ENCODE measurements around the gene YES1. TPM values are rescaled to one million over a fixed set of nuclear protein-coding genes. Genes with fewer than 3 reads are reported as not detected.
A peak's percentile ranks its signal among the peaks of the same experiment; 100 is the strongest.
"Not testable (repeated sequence)": the region's sequence is repeated elsewhere in the genome, so short reads cannot be mapped to it uniquely, and the experiment has no call there.

The YES1 gene
- polyA plus RNA-seq, 4 donors, result 35.9 to 47.1 (median 39.8) TPM

- DNase-seq (peak in 1 of 2 donors; percentile 51), FAIRE-seq (no peak)
- Histone ChIP-seq H3K27me3 (ENCODE audit: control insufficient read depth in 3 of 3, insufficient read depth in 3 of 3, low read length in 3 of 3) (no peaks in the 10 kb centered on the region), H3K9me3 (ENCODE audit: control insufficient read depth in 2 of 2, insufficient read depth in 1 of 2, low read depth in 1 of 2, low read length in 1 of 2) (no peaks in the 10 kb centered on the region), H3K4me3 (ENCODE audit: low read depth in 1 of 3, low read length in 3 of 3) (no peak overlapping the region), H3K36me3 (ENCODE audit: control insufficient read depth in 3 of 3, insufficient read depth in 2 of 3, low read depth in 1 of 3, low read length in 3 of 3) (peaks cover 0 to 75% (median 4%) of the 10 kb centered on the region in 3 donors), H3K4me1 (ENCODE audit: control insufficient read depth in 3 of 3, insufficient read depth in 2 of 3, low read depth in 1 of 3, low read length in 2 of 3) (peaks cover 0 to 58% (median 0%) of the 10 kb centered on the region in 3 donors), H3K27ac (ENCODE audit: low read depth in 1 of 3, low read length in 2 of 3) (peak overlapping the region in 1 of 3 donors; percentile 42)
- WGBS, 3 donors, result 88 to 89% (median 89%) methylated on average over 3 of the region's 3 CpGs
These were observed 126.6 kb downstream of the YES1 start for GRCh38 chr18:685438-685837.

- no peak for DNase-seq
- Histone ChIP-seq H3K27ac (ENCODE audit: low read depth in 1 of 3, low read length in 2 of 3) (peak overlapping the region in 1 of 3 donors; percentile 90), H3K27me3 (ENCODE audit: control insufficient read depth in 3 of 3, insufficient read depth in 3 of 3, low read length in 3 of 3) (no peaks in the 10 kb centered on the region), H3K4me1 (ENCODE audit: control insufficient read depth in 3 of 3, insufficient read depth in 2 of 3, low read depth in 1 of 3, low read length in 2 of 3) (peaks cover 0 to 75% (median 0%) of the 10 kb centered on the region in 3 donors), H3K9me3 (ENCODE audit: control insufficient read depth in 2 of 2, insufficient read depth in 1 of 2, low read depth in 1 of 2, low read length in 1 of 2) (no peaks in the 10 kb centered on the region), H3K36me3 (ENCODE audit: control insufficient read depth in 3 of 3, insufficient read depth in 2 of 3, low read depth in 1 of 3, low read length in 3 of 3) (peaks cover 0 to 75% (median 7%) of the 10 kb centered on the region in 3 donors), H3K4me3 (ENCODE audit: low read depth in 1 of 3, low read length in 3 of 3) (no peak overlapping the region)
- WGBS, 3 donors, result 52 to 76% (median 70%) methylated on average over 5 of the region's 5 CpGs
- no peak for FAIRE-seq
These were observed 128.5 kb downstream of the YES1 start for GRCh38 chr18:683531-683930.

GRCh38 chr18:682833-683232, 129.2 kb downstream of the YES1 start:
- Histone ChIP-seq H3K4me3 (ENCODE audit: low read depth in 1 of 3, low read length in 3 of 3) (no peak overlapping the region), H3K36me3 (ENCODE audit: control insufficient read depth in 3 of 3, insufficient read depth in 2 of 3, low read depth in 1 of 3, low read length in 3 of 3) (peaks cover 1 to 77% (median 7%) of the 10 kb centered on the region in 3 donors), H3K27me3 (ENCODE audit: control insufficient read depth in 3 of 3, insufficient read depth in 3 of 3, low read length in 3 of 3) (no peaks in the 10 kb centered on the region), H3K4me1 (ENCODE audit: control insufficient read depth in 3 of 3, insufficient read depth in 2 of 3, low read depth in 1 of 3, low read length in 2 of 3) (peaks cover 0 to 76% (median 0%) of the 10 kb centered on the region in 3 donors), H3K27ac (ENCODE audit: low read depth in 1 of 3, low read length in 2 of 3) (peak overlapping the region in 1 of 3 donors; percentile 90), H3K9me3 (ENCODE audit: control insufficient read depth in 2 of 2, insufficient read depth in 1 of 2, low read depth in 1 of 2, low read length in 1 of 2) (no peaks in the 10 kb centered on the region)
- no peak for FAIRE-seq
- DNase-seq, result peak in 1 of 2 donors; percentile 64

DNA sequence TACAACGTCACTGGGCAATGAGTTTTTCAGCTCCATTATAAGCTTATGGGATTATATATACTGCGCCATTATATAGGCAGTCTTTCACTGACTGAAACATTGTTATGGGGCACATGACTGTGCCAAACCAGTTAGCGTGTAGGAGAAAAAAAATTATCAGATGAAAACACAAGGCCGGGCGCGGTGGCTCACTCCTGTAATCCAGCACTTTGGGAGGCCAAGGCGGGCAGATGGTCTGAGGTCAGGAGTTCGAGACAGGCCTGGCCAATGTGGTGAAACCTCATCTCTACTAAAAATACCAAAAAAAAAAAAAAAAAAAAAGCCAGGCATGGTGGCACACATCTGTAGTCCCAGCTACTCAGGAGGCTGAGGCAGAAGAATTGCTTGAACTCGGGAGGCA, 129.6 kb downstream of the YES1 start:
- H3K9me3 ChIP-seq (ENCODE audit: control insufficient read depth in 2 of 2, insufficient read depth in 1 of 2, low read depth in 1 of 2, low read length in 1 of 2); H3K4me3 ChIP-seq (ENCODE audit: low read depth in 1 of 3, low read length in 3 of 3); FAIRE-seq; DNase-seq; H3K27me3 ChIP-seq (ENCODE audit: control insufficient read depth in 3 of 3, insufficient read depth in 3 of 3, low read length in 3 of 3): not testable (repeated sequence)
- H3K27ac ChIP-seq (ENCODE audit: low read depth in 1 of 3, low read length in 2 of 3), result peak overlapping the region in 1 of 3 donors; percentile 32
- 73 to 80% (median 78%) methylated on average over 9 of the region's 9 CpGs for WGBS, 3 donors
- H3K36me3 ChIP-seq (ENCODE audit: control insufficient read depth in 3 of 3, insufficient read depth in 2 of 3, low read depth in 1 of 3, low read length in 3 of 3), result peaks cover 4 to 77% (median 7%) of the 10 kb centered on the region in 3 donors
- peaks cover 0 to 77% (median 0%) of the 10 kb centered on the region in 3 donors for H3K4me1 ChIP-seq (ENCODE audit: control insufficient read depth in 3 of 3, insufficient read depth in 2 of 3, low read depth in 1 of 3, low read length in 2 of 3)

GRCh38 chr18:681985-682384, 130.1 kb downstream of the YES1 start:
- FAIRE-seq, result no peak
- H3K27me3 ChIP-seq (ENCODE audit: control insufficient read depth in 3 of 3, insufficient read depth in 3 of 3, low read length in 3 of 3), result no peaks in the 10 kb centered on the region
- DNase-seq, result peak in 1 of 2 donors; percentile 27
- no peaks in the 10 kb centered on the region for H3K9me3 ChIP-seq (ENCODE audit: control insufficient read depth in 2 of 2, insufficient read depth in 1 of 2, low read depth in 1 of 2, low read length in 1 of 2)
- peaks cover 4 to 76% (median 4%) of the 10 kb centered on the region in 3 donors for H3K36me3 ChIP-seq (ENCODE audit: control insufficient read depth in 3 of 3, insufficient read depth in 2 of 3, low read depth in 1 of 3, low read length in 3 of 3)
- no peak overlapping the region for H3K4me3 ChIP-seq (ENCODE audit: low read depth in 1 of 3, low read length in 3 of 3)
- H3K4me1 ChIP-seq (ENCODE audit: control insufficient read depth in 3 of 3, insufficient read depth in 2 of 3, low read depth in 1 of 3, low read length in 2 of 3), result peaks cover 0 to 75% (median 0%) of the 10 kb centered on the region in 3 donors
- H3K27ac ChIP-seq (ENCODE audit: low read depth in 1 of 3, low read length in 2 of 3), result peak overlapping the region in 1 of 3 donors; percentile 32
- 79 to 85% (median 82%) methylated on average over 5 of the region's 5 CpGs for WGBS, 3 donors

DNA sequence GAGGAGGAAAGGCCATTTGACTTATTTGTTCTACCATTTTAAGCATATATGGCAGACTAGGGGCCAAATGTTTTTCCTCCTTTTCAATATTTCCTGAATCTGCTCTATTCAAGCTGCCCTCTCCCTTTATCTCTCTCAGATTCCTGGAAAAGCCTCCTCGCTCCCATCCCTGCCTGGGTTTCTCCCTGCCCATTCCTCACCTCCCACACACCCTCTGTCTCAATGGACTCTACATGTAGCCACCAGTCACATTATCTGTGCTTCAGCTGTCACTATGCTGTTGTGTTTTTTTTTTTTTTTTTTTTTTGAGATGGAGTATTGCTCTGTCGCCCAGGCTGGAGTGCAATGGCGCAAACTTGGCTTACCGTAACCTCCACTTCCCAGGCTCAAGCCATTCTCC, 131.7 kb downstream of the YES1 start:
- Histone ChIP-seq H3K4me3 (ENCODE audit: low read depth in 1 of 3, low read length in 3 of 3) (no peak overlapping the region), H3K27me3 (ENCODE audit: control insufficient read depth in 3 of 3, insufficient read depth in 3 of 3, low read length in 3 of 3) (no peaks in the 10 kb centered on the region), H3K9me3 (ENCODE audit: control insufficient read depth in 2 of 2, insufficient read depth in 1 of 2, low read depth in 1 of 2, low read length in 1 of 2) (no peaks in the 10 kb centered on the region), H3K4me1 (ENCODE audit: control insufficient read depth in 3 of 3, insufficient read depth in 2 of 3, low read depth in 1 of 3, low read length in 2 of 3) (peaks cover 0 to 61% (median 0%) of the 10 kb centered on the region in 3 donors), H3K36me3 (ENCODE audit: control insufficient read depth in 3 of 3, insufficient read depth in 2 of 3, low read depth in 1 of 3, low read length in 3 of 3) (peaks cover 4 to 78% (median 8%) of the 10 kb centered on the region in 3 donors), H3K27ac (ENCODE audit: low read depth in 1 of 3, low read length in 2 of 3) (peak overlapping the region in 1 of 3 donors; percentile 79)
- WGBS, 3 donors, result 96 to 99% (median 98%) methylated on average over 4 of the region's 4 CpGs
- no peak for FAIRE-seq
- DNase-seq, result no peak

- H3K27ac ChIP-seq (ENCODE audit: low read depth in 1 of 3, low read length in 2 of 3), result peak overlapping the region in 1 of 3 donors; percentile 79
- no peak overlapping the region for H3K4me3 ChIP-seq (ENCODE audit: low read depth in 1 of 3, low read length in 3 of 3)
- peaks cover 0 to 53% (median 0%) of the 10 kb centered on the region in 3 donors for H3K4me1 ChIP-seq (ENCODE audit: control insufficient read depth in 3 of 3, insufficient read depth in 2 of 3, low read depth in 1 of 3, low read length in 2 of 3)
- H3K9me3 ChIP-seq (ENCODE audit: control insufficient read depth in 2 of 2, insufficient read depth in 1 of 2, low read depth in 1 of 2, low read length in 1 of 2), result no peaks in the 10 kb centered on the region
- H3K36me3 ChIP-seq (ENCODE audit: control insufficient read depth in 3 of 3, insufficient read depth in 2 of 3, low read depth in 1 of 3, low read length in 3 of 3), result peaks cover 4 to 78% (median 12%) of the 10 kb centered on the region in 3 donors
- DNase-seq (peak; percentile 68 to 84), FAIRE-seq (no peak)
- 30 to 66% (median 43%) methylated on average over 4 of the region's 4 CpGs for WGBS, 3 donors
- no peaks in the 10 kb centered on the region for H3K27me3 ChIP-seq (ENCODE audit: control insufficient read depth in 3 of 3, insufficient read depth in 3 of 3, low read length in 3 of 3)
These were observed 132.5 kb downstream of the YES1 start for GRCh38 chr18:679516-679915.

DNA sequence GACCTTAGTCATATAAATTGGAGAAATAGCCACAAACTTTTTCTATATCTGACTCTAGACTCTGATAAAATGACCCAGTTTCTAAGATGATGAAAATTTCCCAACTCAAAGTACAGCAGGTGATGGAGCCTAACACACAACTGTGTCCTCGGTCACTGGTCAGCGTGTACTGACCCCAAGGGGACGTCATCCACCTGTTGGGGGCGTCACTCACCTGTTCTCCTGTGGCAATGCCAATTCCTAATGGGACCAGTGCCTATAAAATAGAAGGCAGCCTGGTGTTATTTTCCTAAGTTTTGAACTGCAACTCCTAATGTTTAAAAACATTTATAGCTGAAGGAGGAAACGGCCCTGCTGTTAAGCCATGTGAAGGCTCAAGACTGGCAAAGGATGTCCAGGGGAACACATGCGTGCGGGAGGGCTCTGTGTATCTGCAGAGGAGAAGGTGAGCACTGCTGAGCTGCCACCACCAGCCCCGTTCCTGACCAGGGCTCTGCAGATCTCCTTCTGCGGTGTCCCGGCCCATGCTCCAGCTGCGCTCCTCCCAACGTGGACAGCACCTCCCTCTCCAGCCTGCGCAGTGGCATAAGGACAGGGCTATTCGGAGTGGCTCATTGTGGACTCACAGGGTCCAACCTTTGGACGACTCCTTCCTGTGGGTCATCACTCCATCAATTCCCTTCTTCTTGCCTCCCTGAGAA, 133.4 kb downstream of the YES1 start:
- no peak overlapping the region for H3K4me3 ChIP-seq (ENCODE audit: low read depth in 1 of 3, low read length in 3 of 3)
- FAIRE-seq, result no peak
- DNase-seq, result no peak
- peaks cover 0 to 46% (median 0%) of the 10 kb centered on the region in 3 donors for H3K4me1 ChIP-seq (ENCODE audit: control insufficient read depth in 3 of 3, insufficient read depth in 2 of 3, low read depth in 1 of 3, low read length in 2 of 3)
- WGBS, 3 donors, result 92 to 93% (median 92%) methylated on average over 14 to 15 of the region's 15 CpGs
- H3K27me3 ChIP-seq (ENCODE audit: control insufficient read depth in 3 of 3, insufficient read depth in 3 of 3, low read length in 3 of 3), result no peaks in the 10 kb centered on the region
- H3K27ac ChIP-seq (ENCODE audit: low read depth in 1 of 3, low read length in 2 of 3), result no peak overlapping the region
- peaks cover 4 to 76% (median 12%) of the 10 kb centered on the region in 3 donors for H3K36me3 ChIP-seq (ENCODE audit: control insufficient read depth in 3 of 3, insufficient read depth in 2 of 3, low read depth in 1 of 3, low read length in 3 of 3)
- no peaks in the 10 kb centered on the region for H3K9me3 ChIP-seq (ENCODE audit: control insufficient read depth in 2 of 2, insufficient read depth in 1 of 2, low read depth in 1 of 2, low read length in 1 of 2)
